ENCODE measurements around the gene CPN2. TPM values are rescaled to one million over a fixed set of nuclear protein-coding genes. Genes with fewer than 3 reads are reported as not detected.

The CPN2 gene
- total RNA-seq, 3 donors from 2014 or later (not counting 1 experiment from before 2014, with no cell fraction given): not detected

DNA sequence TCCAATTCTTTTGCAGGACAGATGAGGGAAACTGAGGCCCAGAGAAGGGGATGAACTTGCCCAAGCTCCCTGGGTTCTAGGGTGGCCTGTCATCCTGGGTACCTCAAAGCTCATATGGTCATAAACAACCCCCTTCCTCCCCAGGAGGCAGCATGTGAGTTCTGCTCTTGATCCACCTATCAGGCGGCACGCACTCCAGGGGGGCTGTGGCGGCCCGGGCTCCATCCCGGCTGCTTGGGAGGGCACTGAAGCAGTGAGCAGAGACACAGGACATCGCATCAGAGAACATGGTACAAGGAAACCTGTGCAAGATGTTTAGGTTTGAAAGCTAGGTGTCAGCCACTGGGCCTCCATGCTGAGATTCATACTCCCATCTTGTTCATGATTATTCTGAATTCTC lies 34.2 kb downstream of the CPN2 start:
- no peak overlapping the region for H3K27ac Mint-ChIP-seq
- H3K36me3 ChIP-seq (ENCODE audit: control insufficient read depth, insufficient read depth, low read length): no peaks in the 10 kb centered on the region
- no peak overlapping the region for H3K27ac ChIP-seq (ENCODE audit: low read length)
- H3K4me3 Mint-ChIP-seq: no peak overlapping the region
- H3K27me3 ChIP-seq (ENCODE audit: control insufficient read depth, insufficient read depth, low read length): peaks cover 26% of the 10 kb centered on the region
- peaks cover 7 to 16% of the 10 kb centered on the region in 2 donors for H3K4me1 Mint-ChIP-seq
- peaks cover 6% of the 10 kb centered on the region for H3K36me3 Mint-ChIP-seq
- intact Hi-C loops (cut with micrococcal nuclease): no loop called here
- TF ChIP-seq, protein P1, sequence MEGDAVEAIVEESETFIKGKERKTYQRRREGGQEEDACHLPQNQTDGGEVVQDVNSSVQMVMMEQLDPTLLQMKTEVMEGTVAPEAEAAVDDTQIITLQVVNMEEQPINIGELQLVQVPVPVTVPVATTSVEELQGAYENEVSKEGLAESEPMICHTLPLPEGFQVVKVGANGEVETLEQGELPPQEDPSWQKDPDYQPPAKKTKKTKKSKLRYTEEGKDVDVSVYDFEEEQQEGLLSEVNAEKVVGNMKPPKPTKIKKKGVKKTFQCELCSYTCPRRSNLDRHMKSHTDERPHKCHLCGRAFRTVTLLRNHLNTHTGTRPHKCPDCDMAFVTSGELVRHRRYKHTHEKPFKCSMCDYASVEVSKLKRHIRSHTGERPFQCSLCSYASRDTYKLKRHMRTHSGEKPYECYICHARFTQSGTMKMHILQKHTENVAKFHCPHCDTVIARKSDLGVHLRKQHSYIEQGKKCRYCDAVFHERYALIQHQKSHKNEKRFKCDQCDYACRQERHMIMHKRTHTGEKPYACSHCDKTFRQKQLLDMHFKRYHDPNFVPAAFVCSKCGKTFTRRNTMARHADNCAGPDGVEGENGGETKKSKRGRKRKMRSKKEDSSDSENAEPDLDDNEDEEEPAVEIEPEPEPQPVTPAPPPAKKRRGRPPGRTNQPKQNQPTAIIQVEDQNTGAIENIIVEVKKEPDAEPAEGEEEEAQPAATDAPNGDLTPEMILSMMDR (IDR thresholded peaks at IDR 0.05): no peak
- peaks cover 5% of the 10 kb centered on the region for H3K9me3 ChIP-seq (ENCODE audit: control insufficient read depth, insufficient read depth, low read length)
- peaks cover 14% of the 10 kb centered on the region for H3K4me1 ChIP-seq (ENCODE audit: control insufficient read depth, insufficient read depth, low read length)
- no peak for DNase-seq
- no peak for ATAC-seq
- WGBS (ENCODE audit: insufficient coverage): 91% methylated on average over 6 of the region's 6 CpGs
- peaks cover 52 to 72% of the 10 kb centered on the region in 2 donors for H3K27me3 Mint-ChIP-seq (ENCODE audit: low read depth in 2 of 2)
- H3K9me3 Mint-ChIP-seq: peaks cover 5 to 7% of the 10 kb centered on the region in 2 donors
- H3K4me3 ChIP-seq (ENCODE audit: low read length): no peak overlapping the region

DNA sequence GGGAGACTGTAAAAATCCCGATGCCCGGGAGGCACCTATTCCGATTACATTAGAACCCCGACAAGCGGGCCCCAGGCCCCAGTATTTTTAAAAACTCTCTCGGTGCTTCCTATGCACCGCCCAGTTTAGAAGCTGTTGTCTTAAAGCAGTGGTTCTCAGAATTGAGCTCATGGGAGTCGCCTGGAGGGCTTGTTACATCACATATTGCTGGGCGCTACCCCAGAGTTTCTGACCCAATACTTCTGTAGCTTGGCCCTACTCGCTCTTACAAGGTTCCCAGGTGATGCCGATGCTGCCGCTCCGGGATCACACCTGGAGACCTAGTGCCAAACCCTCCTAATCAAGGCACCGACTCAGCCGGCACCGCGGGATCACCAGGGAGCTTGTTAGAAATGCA lies 35.2 kb downstream of the CPN2 start:
- H3K27ac Mint-ChIP-seq: no peak overlapping the region
- peaks cover 54 to 77% of the 10 kb centered on the region in 2 donors for H3K27me3 Mint-ChIP-seq (ENCODE audit: low read depth in 2 of 2)
- Histone ChIP-seq H3K4me3 (ENCODE audit: low read length) (no peak overlapping the region), H3K36me3 (ENCODE audit: control insufficient read depth, insufficient read depth, low read length) (no peaks in the 10 kb centered on the region), H3K9me3 (ENCODE audit: control insufficient read depth, insufficient read depth, low read length) (peaks cover 5% of the 10 kb centered on the region), H3K4me1 (ENCODE audit: control insufficient read depth, insufficient read depth, low read length) (peaks cover 14% of the 10 kb centered on the region), H3K27ac (ENCODE audit: low read length) (no peak overlapping the region), H3K27me3 (ENCODE audit: control insufficient read depth, insufficient read depth, low read length) (peaks cover 26% of the 10 kb centered on the region)
- DNase-seq (no peak), ATAC-seq (peak; percentile 3 to 42 (median 39))
- intact Hi-C loops (cut with micrococcal nuclease): loop anchor here (1.0 to 2.0 kb wide), 3 partner anchors 188 to 651 kb away; no protein-coding TSS in a partner anchor
- H3K4me1 Mint-ChIP-seq: peaks cover 7 to 16% of the 10 kb centered on the region in 2 donors
- H3K36me3 Mint-ChIP-seq: peaks cover 6% of the 10 kb centered on the region
- WGBS (ENCODE audit: insufficient coverage): 19% methylated on average over 17 of the region's 17 CpGs
- peaks cover 5 to 7% of the 10 kb centered on the region in 2 donors for H3K9me3 Mint-ChIP-seq
- H3K4me3 Mint-ChIP-seq: peak overlapping the region; percentile 53
- TF ChIP-seq, protein P1 (IDR thresholded peaks at IDR 0.05): peak; percentile 42

DNA sequence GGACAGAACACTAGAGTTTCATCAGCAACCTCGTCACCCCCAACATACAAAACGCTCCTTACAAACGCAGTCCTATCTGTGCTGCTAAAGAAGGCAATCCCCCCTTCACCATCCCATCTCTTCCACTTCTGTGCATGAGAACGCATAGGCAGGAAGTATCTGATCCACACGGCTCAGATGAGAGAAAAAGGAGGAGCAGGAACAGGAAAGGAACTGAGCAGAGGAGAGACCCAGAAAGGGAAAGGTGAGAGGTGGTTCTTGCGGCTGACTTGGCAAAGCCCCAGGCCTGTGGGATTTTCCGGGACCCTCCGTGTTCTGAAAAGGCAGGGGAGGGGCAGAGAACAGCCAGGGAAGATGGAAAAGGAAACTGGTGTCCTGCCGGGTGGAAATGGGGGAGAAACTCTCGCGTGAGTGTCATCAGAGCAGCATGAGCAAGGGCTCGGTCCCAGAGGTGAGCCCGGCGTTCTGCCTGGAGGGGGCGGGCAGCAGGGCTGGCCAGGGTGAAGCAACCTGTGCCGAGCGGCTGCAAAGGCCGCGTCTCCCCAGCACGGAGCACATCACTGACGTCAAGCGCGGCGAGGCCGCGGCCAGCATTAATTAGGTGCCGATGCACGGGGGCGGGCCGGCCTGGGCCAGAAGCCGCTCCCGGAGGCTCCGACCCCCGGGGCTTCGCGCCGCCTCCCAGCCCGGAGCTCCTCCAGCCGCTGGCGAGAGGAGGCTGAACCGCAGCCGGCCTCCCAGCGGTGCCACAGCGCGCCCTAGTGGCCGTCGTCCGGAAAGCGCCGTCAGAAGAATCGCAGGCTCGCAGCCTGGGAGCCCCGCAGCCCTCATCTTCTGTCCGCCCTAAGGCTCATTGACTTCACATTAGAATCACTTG lies 35.8 kb downstream of the CPN2 start:
- H3K36me3 Mint-ChIP-seq: peaks cover 6% of the 10 kb centered on the region
- ATAC-seq (peak; percentile 87 to 89 (median 89)), DNase-seq (peak; percentile 83 to 89)
- peaks cover 7 to 16% of the 10 kb centered on the region in 2 donors for H3K4me1 Mint-ChIP-seq
- Histone ChIP-seq H3K4me1 (ENCODE audit: control insufficient read depth, insufficient read depth, low read length) (peaks cover 14% of the 10 kb centered on the region), H3K36me3 (ENCODE audit: control insufficient read depth, insufficient read depth, low read length) (no peaks in the 10 kb centered on the region), H3K27ac (ENCODE audit: low read length) (no peak overlapping the region), H3K27me3 (ENCODE audit: control insufficient read depth, insufficient read depth, low read length) (peaks cover 26% of the 10 kb centered on the region), H3K9me3 (ENCODE audit: control insufficient read depth, insufficient read depth, low read length) (peaks cover 5% of the 10 kb centered on the region), H3K4me3 (ENCODE audit: low read length) (peak overlapping the region; percentile 20)
- TF ChIP-seq, protein P1 (IDR thresholded peaks at IDR 0.05): peak; percentile 98
- intact Hi-C loops (cut with micrococcal nuclease): loop anchor here (1.0 to 2.0 kb wide), 3 partner anchors 187 to 650 kb away; no protein-coding TSS in a partner anchor
- peaks cover 5 to 7% of the 10 kb centered on the region in 2 donors for H3K9me3 Mint-ChIP-seq
- 2% methylated on average over 54 of the region's 54 CpGs for WGBS (ENCODE audit: insufficient coverage)
- peak overlapping the region; percentile 79 for H3K4me3 Mint-ChIP-seq
- H3K27ac Mint-ChIP-seq: peak overlapping the region in 1 of 2 donors; percentile 55
- H3K27me3 Mint-ChIP-seq (ENCODE audit: low read depth in 2 of 2): peaks cover 56 to 77% of the 10 kb centered on the region in 2 donors
